ENCODE results near the gene DCUN1D1. TPM values are rescaled to one million over a fixed set of nuclear protein-coding genes. Genes with fewer than 3 reads are reported as not detected.

The DCUN1D1 gene
- total and polyA plus RNA-seq, 10 of the 15 experiments (the other 5 are each of a cell fraction or from before 2014, with no cell fraction given), result 19.8 to 47.4 (median 30.8) TPM

DNA sequence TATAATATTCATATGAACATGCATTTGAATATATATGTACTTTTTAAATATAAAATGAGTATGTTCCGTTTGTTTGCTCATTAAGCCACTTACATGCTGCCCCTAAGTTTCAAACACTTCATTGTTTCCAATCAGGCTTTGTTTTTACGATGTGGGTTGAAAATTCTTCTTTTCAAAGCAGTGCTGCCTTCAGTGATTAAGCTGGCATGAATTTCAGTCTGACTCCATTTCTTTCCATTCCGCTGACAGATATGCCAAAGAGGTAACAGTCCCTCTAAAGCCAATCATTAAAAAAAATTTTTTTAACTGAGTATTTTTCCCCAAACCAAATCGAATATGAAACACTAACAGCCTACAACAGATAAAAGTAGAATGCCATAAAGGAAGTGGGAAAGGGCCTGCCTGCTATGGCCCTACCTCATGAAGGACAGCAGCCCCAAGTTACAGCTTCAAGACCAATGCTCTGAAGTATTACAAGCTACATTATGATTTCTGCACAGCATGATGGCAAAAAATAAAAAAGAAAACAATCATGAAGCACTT is 40.0 kb downstream of the DCUN1D1 start:
- ATAC-seq (no peak), DNase-seq (ENCODE audit: low read depth, low spot score) (no peak), FAIRE-seq (no peak)
- Histone ChIP-seq H3K79me2 (ENCODE audit: control insufficient read depth, insufficient read depth, low read length) (no peaks in the 10 kb centered on the region), H3K9me3 (replicated peaks; ENCODE audit: control insufficient read depth, insufficient read depth, low read length) (no peaks in the 10 kb centered on the region; the same call in 2 of the 3 replicates), H3K4me1 (ENCODE audit: control insufficient read depth, insufficient read depth, low read length) (peaks cover 6% of the 10 kb centered on the region), H3K27ac (ENCODE audit: control insufficient read depth, insufficient read depth) (no peak overlapping the region), H3K4me2 (ENCODE audit: control insufficient read depth, insufficient read depth) (no peak overlapping the region), H4K20me1 (ENCODE audit: control insufficient read depth, insufficient read depth) (no peaks in the 10 kb centered on the region), H3K36me3 (ENCODE audit: control insufficient read depth in 2 of 2, insufficient read depth in 2 of 2, low read length in 1 of 2) (no peaks in the 10 kb centered on the region; a peak in 1 of 4 replicates), H3K4me3 (no peak overlapping the region), H2AFZ (ENCODE audit: control insufficient read depth, low read depth, low read length) (no peak overlapping the region), H3K9ac (ENCODE audit: control insufficient read depth, insufficient read depth, low read length) (no peak overlapping the region), H3K27me3 (replicated peaks in 1 of 2; ENCODE audit: control insufficient read depth in 2 of 2, insufficient read depth in 2 of 2, low read length in 1 of 2) (no peaks in the 10 kb centered on the region)
- SMC1A ChIA-PET (ENCODE audit: uncharacterized antibody, unreplicated experiment), result interaction anchor here (0.7 to 1.5 kb wide), 2 partner anchors 11 to 24 kb away, joined by 3 read pairs; no protein-coding TSS in a partner anchor
- RAD21 ChIA-PET (ENCODE audit: unreplicated experiment), result no interaction called here
- in situ Hi-C loops (cut with MboI) (no loop called here), intact Hi-C loops (cut with micrococcal nuclease; ENCODE audit: unreplicated experiment) (no loop called here)
- 97% methylated on average over 4 of the region's 4 CpGs for WGBS (ENCODE audit: insufficient coverage, insufficient replicate concordance, low lambda C conversion rate, missing lambda C conversion rate)
- CTCF ChIA-PET, result no interaction called here
- POLR2A ChIA-PET, result no interaction called here
- TF ChIP-seq ZZZ3 (IDR thresholded peaks at IDR 0.05; ENCODE audit: control insufficient read depth, insufficient read length, low read depth), result no peak
- no peak for TF ChIP-seq POLR2A (IDR thresholded peaks at IDR 0.05; ENCODE audit: low read depth, low read length)
- TF ChIP-seq NRF1 (conservative IDR thresholded peaks at IDR 0.05; ENCODE audit: low read depth, low read length), result no peak
- TF ChIP-seq SUZ12 (IDR thresholded peaks at IDR 0.05; ENCODE audit: unreplicated experiment), result no peak
- TF ChIP-seq CREB1 (IDR thresholded peaks at IDR 0.05; ENCODE audit: low read depth), result no peak
- no peak for TF ChIP-seq ESRRA (IDR thresholded peaks at IDR 0.05; ENCODE audit: low read length)
- no peak for TF ChIP-seq TCF12 (IDR thresholded peaks at IDR 0.05; ENCODE audit: low read depth, low read length)
- no peak for TF ChIP-seq ZBED1 (IDR thresholded peaks at IDR 0.05; ENCODE audit: borderline replicate concordance)
- TF ChIP-seq CBFB (IDR thresholded peaks at IDR 0.05; ENCODE audit: low read depth), result no peak
- BruUV-seq (replicated peaks), result no TSS peak
